ENCODE data around the gene KIF1C.
A peak's percentile ranks its signal among the peaks of the same experiment; 100 is the strongest.

The KIF1C gene

DNA sequence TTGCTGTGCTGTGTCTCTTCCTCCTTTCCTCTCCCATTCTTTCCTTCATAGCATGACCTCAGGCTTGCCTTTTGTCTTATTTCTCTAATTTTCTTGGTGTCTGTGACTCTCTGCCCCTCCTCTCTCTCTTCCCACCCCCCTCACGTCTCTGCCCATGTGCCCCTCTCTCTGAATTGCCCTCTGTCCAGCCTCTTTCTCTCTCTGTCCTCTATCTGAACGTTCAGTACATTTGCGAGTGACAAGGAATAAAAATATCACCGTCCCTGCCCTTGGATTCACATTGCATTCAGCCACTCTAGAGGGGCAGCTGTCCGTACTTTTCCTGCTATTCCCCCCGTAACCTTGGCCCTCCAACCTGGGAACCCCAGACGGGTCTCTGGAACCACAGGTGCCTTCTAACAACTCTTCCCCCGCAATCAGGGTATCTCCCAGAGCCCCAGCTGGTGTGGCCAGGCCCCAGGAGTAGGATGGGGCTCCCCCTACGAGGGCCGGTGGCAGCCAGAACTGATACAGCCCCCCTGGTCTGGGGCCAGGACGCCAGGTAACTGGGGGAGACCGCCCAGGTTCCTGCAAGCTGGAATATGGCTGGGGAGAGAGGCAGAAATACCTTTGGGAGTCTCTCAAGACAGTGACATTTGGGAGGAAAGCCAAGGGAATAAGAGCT is 1.8 kb downstream of the KIF1C start:
- H3K9me3 ChIP-seq (ENCODE audit: control insufficient read depth, insufficient read depth, low read depth, low read length) = no peaks in the 10 kb centered on the region
- 0 out of 2 replicates have a peak overlapping the region, but pooled peaks have one; percentile 77 for H3K27ac ChIP-seq (ENCODE audit: extremely low read depth, low read depth, low read length)

DNA sequence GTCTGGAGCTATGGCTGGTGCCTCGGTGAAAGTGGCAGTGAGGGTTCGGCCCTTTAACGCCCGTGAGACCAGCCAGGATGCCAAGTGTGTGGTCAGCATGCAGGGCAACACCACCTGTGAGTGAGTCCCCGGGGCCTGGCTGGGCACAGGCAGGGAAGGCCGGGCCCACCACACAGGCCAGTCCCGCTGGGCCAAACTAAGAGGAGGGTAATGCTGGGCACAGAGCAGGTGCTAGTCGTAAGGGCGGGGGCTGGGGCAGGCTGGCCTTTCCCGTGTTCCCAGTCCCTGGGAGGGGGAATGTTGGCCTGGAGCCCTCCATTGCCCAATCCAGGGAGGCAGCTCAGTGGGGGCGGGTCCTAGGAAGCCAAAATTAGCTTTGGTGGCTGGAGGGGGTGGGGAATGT is 2.5 kb downstream of the KIF1C start:
- TF ChIP-seq, protein P1, sequence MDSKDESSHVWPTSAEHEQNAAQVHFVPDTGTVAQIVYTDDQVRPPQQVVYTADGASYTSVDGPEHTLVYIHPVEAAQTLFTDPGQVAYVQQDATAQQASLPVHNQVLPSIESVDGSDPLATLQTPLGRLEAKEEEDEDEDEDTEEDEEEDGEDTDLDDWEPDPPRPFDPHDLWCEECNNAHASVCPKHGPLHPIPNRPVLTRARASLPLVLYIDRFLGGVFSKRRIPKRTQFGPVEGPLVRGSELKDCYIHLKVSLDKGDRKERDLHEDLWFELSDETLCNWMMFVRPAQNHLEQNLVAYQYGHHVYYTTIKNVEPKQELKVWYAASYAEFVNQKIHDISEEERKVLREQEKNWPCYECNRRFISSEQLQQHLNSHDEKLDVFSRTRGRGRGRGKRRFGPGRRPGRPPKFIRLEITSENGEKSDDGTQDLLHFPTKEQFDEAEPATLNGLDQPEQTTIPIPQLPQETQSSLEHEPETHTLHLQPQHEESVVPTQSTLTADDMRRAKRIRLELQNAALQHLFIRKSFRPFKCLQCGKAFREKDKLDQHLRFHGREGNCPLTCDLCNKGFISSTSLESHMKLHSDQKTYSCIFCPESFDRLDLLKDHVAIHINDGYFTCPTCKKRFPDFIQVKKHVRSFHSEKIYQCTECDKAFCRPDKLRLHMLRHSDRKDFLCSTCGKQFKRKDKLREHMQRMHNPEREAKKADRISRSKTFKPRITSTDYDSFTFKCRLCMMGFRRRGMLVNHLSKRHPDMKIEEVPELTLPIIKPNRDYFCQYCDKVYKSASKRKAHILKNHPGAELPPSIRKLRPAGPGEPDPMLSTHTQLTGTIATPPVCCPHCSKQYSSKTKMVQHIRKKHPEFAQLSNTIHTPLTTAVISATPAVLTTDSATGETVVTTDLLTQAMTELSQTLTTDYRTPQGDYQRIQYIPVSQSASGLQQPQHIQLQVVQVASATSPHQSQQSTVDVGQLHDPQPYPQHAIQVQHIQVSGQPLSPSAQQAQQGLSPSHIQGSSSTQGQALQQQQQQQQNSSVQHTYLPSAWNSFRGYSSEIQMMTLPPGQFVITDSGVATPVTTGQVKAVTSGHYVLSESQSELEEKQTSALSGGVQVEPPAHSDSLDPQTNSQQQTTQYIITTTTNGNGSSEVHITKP (tag by site-specific recombination; IDR thresholded peaks at IDR 0.05) = peak; percentile 52; the same call in 1 of the 2 replicates
- TF ChIP-seq ZNF341 (tag by site-specific recombination; IDR thresholded peaks at IDR 0.05; ENCODE audit: low read depth) = no peak
- TF ChIP-seq ZFP69B (tag by site-specific recombination; IDR thresholded peaks at IDR 0.05) = peak; percentile 64
- 0 out of 2 replicates have a peak, but pooled peaks have one; percentile 15 for TF ChIP-seq ZBTB8A (tag by site-specific recombination; IDR thresholded peaks at IDR 0.05)
- TF ChIP-seq, protein P2, sequence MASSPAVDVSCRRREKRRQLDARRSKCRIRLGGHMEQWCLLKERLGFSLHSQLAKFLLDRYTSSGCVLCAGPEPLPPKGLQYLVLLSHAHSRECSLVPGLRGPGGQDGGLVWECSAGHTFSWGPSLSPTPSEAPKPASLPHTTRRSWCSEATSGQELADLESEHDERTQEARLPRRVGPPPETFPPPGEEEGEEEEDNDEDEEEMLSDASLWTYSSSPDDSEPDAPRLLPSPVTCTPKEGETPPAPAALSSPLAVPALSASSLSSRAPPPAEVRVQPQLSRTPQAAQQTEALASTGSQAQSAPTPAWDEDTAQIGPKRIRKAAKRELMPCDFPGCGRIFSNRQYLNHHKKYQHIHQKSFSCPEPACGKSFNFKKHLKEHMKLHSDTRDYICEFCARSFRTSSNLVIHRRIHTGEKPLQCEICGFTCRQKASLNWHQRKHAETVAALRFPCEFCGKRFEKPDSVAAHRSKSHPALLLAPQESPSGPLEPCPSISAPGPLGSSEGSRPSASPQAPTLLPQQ (tag by site-specific recombination; IDR thresholded peaks at IDR 0.05) = peak; percentile 80
- TF ChIP-seq, protein P3, sequence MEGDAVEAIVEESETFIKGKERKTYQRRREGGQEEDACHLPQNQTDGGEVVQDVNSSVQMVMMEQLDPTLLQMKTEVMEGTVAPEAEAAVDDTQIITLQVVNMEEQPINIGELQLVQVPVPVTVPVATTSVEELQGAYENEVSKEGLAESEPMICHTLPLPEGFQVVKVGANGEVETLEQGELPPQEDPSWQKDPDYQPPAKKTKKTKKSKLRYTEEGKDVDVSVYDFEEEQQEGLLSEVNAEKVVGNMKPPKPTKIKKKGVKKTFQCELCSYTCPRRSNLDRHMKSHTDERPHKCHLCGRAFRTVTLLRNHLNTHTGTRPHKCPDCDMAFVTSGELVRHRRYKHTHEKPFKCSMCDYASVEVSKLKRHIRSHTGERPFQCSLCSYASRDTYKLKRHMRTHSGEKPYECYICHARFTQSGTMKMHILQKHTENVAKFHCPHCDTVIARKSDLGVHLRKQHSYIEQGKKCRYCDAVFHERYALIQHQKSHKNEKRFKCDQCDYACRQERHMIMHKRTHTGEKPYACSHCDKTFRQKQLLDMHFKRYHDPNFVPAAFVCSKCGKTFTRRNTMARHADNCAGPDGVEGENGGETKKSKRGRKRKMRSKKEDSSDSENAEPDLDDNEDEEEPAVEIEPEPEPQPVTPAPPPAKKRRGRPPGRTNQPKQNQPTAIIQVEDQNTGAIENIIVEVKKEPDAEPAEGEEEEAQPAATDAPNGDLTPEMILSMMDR (tag by site-specific recombination; IDR thresholded peaks at IDR 0.05) = no peak
- TF ChIP-seq GLIS1 (tag by site-specific recombination; IDR thresholded peaks at IDR 0.05) = peak; percentile 70
- no peak for TF ChIP-seq ZNF274 (IDR thresholded peaks at IDR 0.05; ENCODE audit: low read length)
- no peak for TF ChIP-seq ZNF274 (tag by site-specific recombination; IDR thresholded peaks at IDR 0.05; ENCODE audit: borderline replicate concordance)
- TF ChIP-seq, protein P4, sequence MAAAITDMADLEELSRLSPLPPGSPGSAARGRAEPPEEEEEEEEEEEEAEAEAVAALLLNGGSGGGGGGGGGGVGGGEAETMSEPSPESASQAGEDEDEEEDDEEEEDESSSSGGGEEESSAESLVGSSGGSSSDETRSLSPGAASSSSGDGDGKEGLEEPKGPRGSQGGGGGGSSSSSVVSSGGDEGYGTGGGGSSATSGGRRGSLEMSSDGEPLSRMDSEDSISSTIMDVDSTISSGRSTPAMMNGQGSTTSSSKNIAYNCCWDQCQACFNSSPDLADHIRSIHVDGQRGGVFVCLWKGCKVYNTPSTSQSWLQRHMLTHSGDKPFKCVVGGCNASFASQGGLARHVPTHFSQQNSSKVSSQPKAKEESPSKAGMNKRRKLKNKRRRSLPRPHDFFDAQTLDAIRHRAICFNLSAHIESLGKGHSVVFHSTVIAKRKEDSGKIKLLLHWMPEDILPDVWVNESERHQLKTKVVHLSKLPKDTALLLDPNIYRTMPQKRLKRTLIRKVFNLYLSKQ (tag by site-specific recombination; IDR thresholded peaks at IDR 0.05; ENCODE audit: borderline replicate concordance) = no peak
- Histone ChIP-seq H3K4me1 (ENCODE audit: control insufficient read depth, insufficient read depth, low read length) (peaks cover 14% of the 10 kb centered on the region), H3K9me3 (ENCODE audit: control insufficient read depth, insufficient read depth, low read depth, low read length) (no peaks in the 10 kb centered on the region), H3K36me3 (ENCODE audit: control insufficient read depth in 2 of 2, insufficient read depth in 1 of 2, low read length in 2 of 2) (peaks cover 26 to 47% of the 10 kb centered on the region in 2 experiments), H3K27ac (ENCODE audit: extremely low read depth, low read depth, low read length) (no peak overlapping the region), H3K4me3 (ENCODE audit: low read depth, low read length) (no peak overlapping the region)
- POLR2A ChIA-PET = interaction anchor here (0.6 to 1.4 kb wide), 2 partner anchors 14 to 19 kb away, joined by 3 to 5 read pairs; no protein-coding TSS in a partner anchor
- CTCF ChIA-PET = interaction anchor here (0.7 to 1.9 kb wide), 3 partner anchors 13 to 21 kb away, joined by 3 to 7 read pairs (median 3); partner anchors contain the start of gene CAMTA2

More for the DNA sequence above, 1.8 kb downstream of the KIF1C start:
- H3K36me3 ChIP-seq (ENCODE audit: control insufficient read depth in 2 of 2, insufficient read depth in 1 of 2, low read length in 2 of 2) = peaks cover 20 to 40% of the 10 kb centered on the region in 2 experiments; a peak in 2 of 3 replicates
- TF ChIP-seq GFI1B (tag by site-specific recombination; IDR thresholded peaks at IDR 0.05) (no peak), ZNF366 (tag by site-specific recombination; conservative IDR thresholded peaks at IDR 0.05) (0 out of 2 replicates have a peak, but pooled peaks have one; percentile 23)
- peaks cover 14% of the 10 kb centered on the region for H3K4me1 ChIP-seq (ENCODE audit: control insufficient read depth, insufficient read depth, low read length)
- CTCF ChIA-PET = interaction anchor here (0.7 to 1.9 kb wide), 5 partner anchors 8 to 21 kb away, joined by 3 to 7 read pairs (median 4); partner anchors contain the start of gene CAMTA2
- POLR2A ChIA-PET = interaction anchor here (1.4 kb wide), 1 partner anchor 13 kb away, joined by 3 read pairs; no protein-coding TSS in a partner anchor
- no peak overlapping the region; the same call in 1 of the 2 replicates for H3K4me3 ChIP-seq (ENCODE audit: low read depth, low read length)
